Measurements from ENCODE around the gene NEAT1.

NEAT1 gene

GRCh38 chr11:65401073-65401802 is 21.4 kb upstream of the NEAT1 start:
- TF ChIP-seq CTCF (conservative IDR thresholded peaks at IDR 0.05; ENCODE audit: low read depth, low read length) = no peak
- no peak overlapping the region for H3K4me3 ChIP-seq (ENCODE audit: low read depth, low read length)
- no peak for DNase-seq (ENCODE audit: low read depth)

- TF ChIP-seq CTCF (conservative IDR thresholded peaks at IDR 0.05; ENCODE audit: low read depth, low read length) = no peak
- DNase-seq (ENCODE audit: low read depth) = no peak
- no peak overlapping the region for H3K4me3 ChIP-seq (ENCODE audit: low read depth, low read length)
Observed at GRCh38 chr11:65401803-65402248, 20.8 kb upstream of the NEAT1 start.

GRCh38 chr11:65402790-65403189 is 19.8 kb upstream of the NEAT1 start:
- no peak for TF ChIP-seq CTCF (conservative IDR thresholded peaks at IDR 0.05; ENCODE audit: low read depth, low read length)
- no peak overlapping the region for H3K4me3 ChIP-seq (ENCODE audit: low read depth, low read length)
- DNase-seq (ENCODE audit: low read depth) = no peak

- DNase-seq (ENCODE audit: low read depth) = no peak
- TF ChIP-seq CTCF (conservative IDR thresholded peaks at IDR 0.05; ENCODE audit: low read depth, low read length) = no peak
- no peak overlapping the region for H3K4me3 ChIP-seq (ENCODE audit: low read depth, low read length)
Observed at GRCh38 chr11:65403607-65404121, 18.9 kb upstream of the NEAT1 start.

GRCh38 chr11:65404210-65404609 is 18.4 kb upstream of the NEAT1 start:
- no peak for DNase-seq (ENCODE audit: low read depth)
- TF ChIP-seq CTCF (conservative IDR thresholded peaks at IDR 0.05; ENCODE audit: low read depth, low read length) = no peak
- H3K4me3 ChIP-seq (ENCODE audit: low read depth, low read length) = no peak overlapping the region

GRCh38 chr11:65404638-65405339 is 17.8 kb upstream of the NEAT1 start:
- DNase-seq (ENCODE audit: low read depth) = no peak
- no peak overlapping the region for H3K4me3 ChIP-seq (ENCODE audit: low read depth, low read length)

More at GRCh38 chr11:65404638-65405339, 17.8 kb upstream of the NEAT1 start:
- no peak for TF ChIP-seq CTCF (conservative IDR thresholded peaks at IDR 0.05; ENCODE audit: low read depth, low read length)
